HG03575 (cell line): ENCODE results near the gene AGAP9.
"Not testable (repeated sequence)": the region's sequence is repeated elsewhere in the genome, so short reads cannot be mapped to it uniquely, and the experiment has no call there.

Source experiments
- ATAC-seq: cut with Tn5 transposase; IDR thresholded peaks from one replicate; pipeline ENCODE4 v1.9.1; 2021; ENCODE audit not compliant: unreplicated experiment, insufficient number of reproducible peaks, low FRiP score; ENCODE audit errors: extremely low read depth

Gene AGAP9

GRCh38 chr10:47523475-47523874 is at the start of gene AGAP9:
Gene AGAP9, minus strand, starts transcription at chr10:47523638. Its CDS starts 112 bp downstream, at chr10:47523526.
- ATAC-seq, result not testable (repeated sequence)

- ATAC-seq, result not testable (repeated sequence)
These were observed 47.9 kb upstream of the AGAP9 start for GRCh38 chr10:47571138-47571912.

GRCh38 chr10:47566757-47567156 is 43.3 kb upstream of the AGAP9 start:
- not testable (repeated sequence) for ATAC-seq

GRCh38 chr10:47566108-47566699 is 42.8 kb upstream of the AGAP9 start:
- ATAC-seq, result not testable (repeated sequence)

GRCh38 chr10:47565517-47565920 is 42.1 kb upstream of the AGAP9 start:
- not testable (repeated sequence) for ATAC-seq

- not testable (repeated sequence) for ATAC-seq
These were observed 41.5 kb upstream of the AGAP9 start for GRCh38 chr10:47564953-47565352.

GRCh38 chr10:47564318-47564717 is 40.9 kb upstream of the AGAP9 start:
- ATAC-seq, result not testable (repeated sequence)

GRCh38 chr10:47560452-47560851 is 37.0 kb upstream of the AGAP9 start:
- ATAC-seq, result not testable (repeated sequence)

- not testable (repeated sequence) for ATAC-seq
These were observed 36.4 kb upstream of the AGAP9 start for GRCh38 chr10:47559718-47560308.

- not testable (repeated sequence) for ATAC-seq
These were observed 34.7 kb upstream of the AGAP9 start for GRCh38 chr10:47558109-47558508.

GRCh38 chr10:47557616-47558015 is 34.2 kb upstream of the AGAP9 start:
- ATAC-seq, result not testable (repeated sequence)

- ATAC-seq, result not testable (repeated sequence)
These were observed 31.9 kb upstream of the AGAP9 start for GRCh38 chr10:47555334-47555733.

- not testable (repeated sequence) for ATAC-seq
These were observed 31.1 kb upstream of the AGAP9 start for GRCh38 chr10:47554552-47554951.

- ATAC-seq, result not testable (repeated sequence)
These were observed 30.4 kb upstream of the AGAP9 start for GRCh38 chr10:47553860-47554247.

GRCh38 chr10:47553214-47553859 is 29.9 kb upstream of the AGAP9 start:
- ATAC-seq, result not testable (repeated sequence)

- ATAC-seq, result not testable (repeated sequence)
These were observed 29.3 kb upstream of the AGAP9 start for GRCh38 chr10:47552719-47553118.

- ATAC-seq, result not testable (repeated sequence)
These were observed 23.8 kb upstream of the AGAP9 start for GRCh38 chr10:47547286-47547685.

- ATAC-seq, result not testable (repeated sequence)
These were observed 13.0 kb upstream of the AGAP9 start for GRCh38 chr10:47536430-47536829.

- ATAC-seq, result not testable (repeated sequence)
These were observed 21.1 kb downstream of the AGAP9 start for GRCh38 chr10:47502313-47502712.
